IPS-18c (cell line): Measurements from ENCODE around the gene ABCC2.
"Not testable (repeated sequence)": the region's sequence is repeated elsewhere in the genome, so short reads cannot be mapped to it uniquely, and the experiment has no call there.

ENCODE experiments used
- H3K4me3 ChIP-seq: 2 replicates; pipeline ENCODE4 v1.7.0; 2013; ENCODE audit warnings: low read depth, mild to moderate bottlenecking, low read length, moderate library complexity; ENCODE audit not compliant: insufficient read depth
- H3K9me3 ChIP-seq: one replicate; pipeline ENCODE4 v1.6.1; 2013; ENCODE audit warnings: mild to moderate bottlenecking, low read length, moderate library complexity; ENCODE audit not compliant: control insufficient read depth, insufficient read depth

ABCC2 gene

DNA sequence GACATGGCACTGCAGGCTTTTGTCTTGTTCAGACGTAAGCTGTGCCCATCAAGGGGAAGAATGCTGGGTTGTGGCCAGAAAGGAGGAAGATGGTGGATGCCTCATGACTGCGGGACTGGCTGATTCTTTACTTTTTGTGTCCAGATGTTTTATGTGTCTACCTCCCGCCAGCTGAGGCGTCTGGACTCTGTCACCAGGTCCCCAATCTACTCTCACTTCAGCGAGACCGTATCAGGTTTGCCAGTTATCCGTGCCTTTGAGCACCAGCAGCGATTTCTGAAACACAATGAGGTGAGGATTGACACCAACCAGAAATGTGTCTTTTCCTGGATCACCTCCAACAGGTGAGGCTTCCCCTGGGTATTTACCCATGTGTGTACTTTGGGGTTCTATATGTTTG lies 53.5 kb downstream of the ABCC2 start:
- Histone ChIP-seq H3K9me3 (no peaks in the 10 kb centered on the region), H3K4me3 (no peak overlapping the region)

DNA sequence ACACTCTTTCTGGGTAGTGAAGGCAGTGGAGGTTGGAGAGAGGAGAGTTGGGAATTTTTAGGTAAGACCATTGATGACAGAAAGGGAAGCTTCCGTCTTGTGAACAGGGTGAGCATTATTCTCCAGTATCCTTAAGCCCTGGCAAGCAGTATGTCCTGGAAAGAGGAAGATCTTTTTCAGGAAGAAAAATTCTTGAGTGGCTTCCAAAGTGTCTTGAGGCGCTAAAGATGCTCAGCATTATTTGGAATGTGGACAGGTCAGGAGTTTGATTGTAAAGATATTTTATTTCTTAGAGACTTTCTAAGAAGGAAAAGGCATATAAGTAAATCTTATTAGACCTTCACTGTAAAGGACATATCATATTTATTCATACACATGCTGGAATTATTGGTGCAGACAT lies 54.3 kb downstream of the ABCC2 start:
- no peak overlapping the region for H3K4me3 ChIP-seq
- H3K9me3 ChIP-seq = no peaks in the 10 kb centered on the region

DNA sequence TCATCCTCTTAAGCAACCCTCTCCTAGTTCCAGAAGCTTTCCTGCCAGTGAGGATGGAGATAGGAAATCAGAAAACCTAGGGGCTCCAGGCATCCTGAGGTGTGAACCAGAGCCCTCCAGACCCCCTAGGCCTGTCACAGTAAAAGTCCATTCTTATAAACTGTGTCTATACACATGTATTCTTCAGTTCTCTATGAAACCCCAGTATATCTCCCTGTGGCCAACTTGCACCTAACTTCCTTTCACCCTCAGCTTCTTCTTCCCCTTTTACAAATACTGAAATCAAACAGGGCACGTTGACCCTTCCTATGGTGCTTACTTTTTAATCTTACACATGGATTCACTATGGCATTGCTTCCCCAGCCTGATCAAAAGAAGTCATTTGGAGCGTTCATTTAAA lies 58.4 kb downstream of the ABCC2 start:
- not testable (repeated sequence) for H3K4me3 ChIP-seq, H3K9me3 ChIP-seq

- Histone ChIP-seq H3K9me3 (no peaks in the 10 kb centered on the region), H3K4me3 (no peak overlapping the region)
These were observed 59.3 kb downstream of the ABCC2 start for GRCh38 chr10:99841746-99842145.

DNA sequence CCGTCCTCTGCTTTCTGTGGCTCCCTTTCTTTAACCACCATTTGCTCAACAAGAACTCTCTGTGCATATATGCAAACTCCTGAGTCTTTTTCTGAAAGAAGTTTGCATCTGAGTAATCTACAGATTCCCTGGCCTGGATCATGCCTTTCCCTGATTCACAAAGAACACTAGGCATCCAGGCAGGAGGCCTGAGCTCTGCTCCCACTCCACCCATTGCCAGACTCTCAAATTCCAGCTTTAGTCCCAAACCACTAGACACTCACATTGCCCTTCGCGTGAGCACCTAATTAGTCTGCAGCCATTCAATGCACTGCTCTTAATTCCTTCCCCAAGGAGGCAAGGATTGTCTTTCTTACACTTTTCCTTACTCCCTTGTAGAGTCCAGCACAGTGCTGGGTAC lies 60.9 kb downstream of the ABCC2 start:
- Histone ChIP-seq H3K9me3 (no peaks in the 10 kb centered on the region), H3K4me3 (no peak overlapping the region)

DNA sequence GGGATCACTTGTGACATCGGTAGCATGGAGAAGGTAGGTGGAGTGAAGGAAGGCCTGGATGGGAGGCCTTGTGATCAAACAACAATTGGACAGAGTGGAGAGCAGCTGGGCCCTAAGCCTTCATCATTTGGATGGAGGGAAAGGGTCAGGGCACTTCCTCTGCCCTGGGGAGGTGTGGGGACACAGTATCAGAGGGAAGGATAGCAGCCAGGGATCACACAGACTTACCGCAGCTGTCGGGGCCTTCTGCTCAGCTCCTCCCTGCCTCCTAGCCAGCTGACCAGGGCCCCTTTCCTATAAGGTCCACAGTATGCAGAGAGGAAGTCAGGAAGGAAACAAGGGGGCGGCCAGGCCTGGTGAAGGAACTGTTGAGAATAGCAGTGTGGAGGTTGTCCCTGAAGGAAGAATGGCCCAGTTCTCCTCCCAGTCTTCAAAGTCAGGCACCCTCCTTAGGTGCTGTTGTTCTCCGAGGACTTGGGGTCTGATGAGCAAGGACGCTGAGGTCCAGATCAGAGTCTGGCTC lies 62.1 kb downstream of the ABCC2 start:
- no peak overlapping the region for H3K4me3 ChIP-seq

DNA sequence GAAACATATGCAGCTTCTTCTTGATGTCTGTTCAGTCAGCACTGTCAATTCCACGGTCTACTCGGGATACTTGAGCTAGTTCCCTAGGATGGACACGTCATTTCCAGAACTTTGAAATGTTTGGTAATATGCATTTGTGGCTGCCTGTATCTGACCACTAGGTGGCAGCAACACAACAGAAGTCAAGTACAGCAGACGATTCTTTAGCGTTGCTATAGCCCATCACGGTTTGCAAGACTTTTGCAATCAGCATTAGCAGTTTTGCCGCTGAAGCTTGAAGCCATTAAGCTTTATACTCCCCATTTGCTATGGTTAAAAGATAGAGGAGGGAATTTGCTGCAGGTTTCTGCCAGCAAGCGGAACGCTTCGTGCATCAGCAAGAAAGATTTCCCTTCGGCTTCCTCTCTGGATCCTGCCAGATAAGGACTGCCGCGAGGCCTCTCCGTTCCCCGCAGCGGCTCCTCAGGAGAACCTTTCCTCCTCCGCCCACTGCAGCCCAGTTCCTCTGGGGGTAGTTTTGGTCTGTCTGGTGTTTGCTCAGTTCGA lies 63.5 kb downstream of the ABCC2 start:
- Histone ChIP-seq H3K4me3 (no peak overlapping the region; the same call in 1 of the 2 replicates), H3K9me3 (no peaks in the 10 kb centered on the region)

More for the DNA sequence above, 62.1 kb downstream of the ABCC2 start:
- H3K9me3 ChIP-seq = no peaks in the 10 kb centered on the region

DNA sequence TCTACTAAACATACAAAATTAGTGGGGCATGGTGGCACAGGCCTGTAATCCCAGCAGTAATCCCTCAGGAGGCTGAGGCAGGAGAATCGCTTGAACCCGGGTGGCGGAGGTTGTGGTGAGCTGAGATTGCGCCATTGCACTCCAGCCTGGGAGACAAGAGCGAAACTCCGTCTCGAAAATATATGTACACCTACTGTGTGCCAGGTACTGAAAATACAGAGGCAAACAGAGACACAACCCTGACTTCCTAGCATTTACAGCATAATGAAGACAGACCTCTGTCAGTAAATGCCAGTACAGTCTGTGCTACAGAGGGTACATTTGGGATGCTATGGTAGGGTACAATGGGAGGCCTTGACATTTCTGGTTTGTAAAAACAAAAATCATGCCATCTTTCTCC lies 66.6 kb downstream of the ABCC2 start:
- H3K4me3 ChIP-seq = no peak overlapping the region

DNA sequence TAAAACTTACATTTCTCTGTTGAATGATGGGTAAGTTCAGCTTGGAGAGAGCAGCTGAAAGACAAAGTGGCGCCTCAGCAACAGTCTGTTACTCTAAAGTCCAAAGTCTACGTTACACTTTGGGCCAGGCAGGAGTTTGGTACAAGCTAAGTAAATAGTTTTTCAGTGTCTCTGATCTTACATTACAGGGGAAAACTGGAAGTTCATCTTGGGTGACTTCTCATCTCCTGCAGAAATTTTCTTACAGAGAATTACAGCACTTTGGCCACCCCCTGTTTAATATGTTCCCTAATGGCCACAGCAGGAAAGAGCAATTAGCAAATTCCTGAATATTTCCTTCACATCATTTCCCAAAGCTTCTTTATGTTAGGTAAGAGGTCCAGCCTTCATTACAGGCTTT lies 67.1 kb downstream of the ABCC2 start:
- no peaks in the 10 kb centered on the region for H3K9me3 ChIP-seq
- no peak overlapping the region for H3K4me3 ChIP-seq

More for the DNA sequence above, 66.6 kb downstream of the ABCC2 start:
- no peaks in the 10 kb centered on the region for H3K9me3 ChIP-seq

- no peaks in the 10 kb centered on the region for H3K9me3 ChIP-seq
- no peak overlapping the region for H3K4me3 ChIP-seq
These were observed 67.8 kb downstream of the ABCC2 start for GRCh38 chr10:99850021-99850766.

- H3K4me3 ChIP-seq = no peak overlapping the region
These were observed 68.4 kb downstream of the ABCC2 start for GRCh38 chr10:99850767-99851340.

DNA sequence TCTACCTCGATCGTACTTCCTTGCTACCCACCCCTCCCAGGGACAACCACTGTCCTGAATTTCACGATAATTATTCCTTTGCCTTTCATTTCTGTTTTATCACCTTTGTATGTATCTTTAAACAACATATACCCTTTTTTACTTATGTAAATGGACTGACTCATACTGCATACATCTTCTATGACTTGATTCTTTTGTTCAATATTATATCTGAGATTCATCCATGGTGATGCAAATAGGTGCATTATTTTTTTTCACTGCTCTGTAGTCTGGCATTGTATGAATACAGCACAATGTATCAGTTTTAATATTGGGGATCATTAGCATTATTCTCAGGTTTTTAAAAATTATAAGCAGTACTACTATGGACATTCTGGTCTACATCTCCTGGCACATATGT lies 69.4 kb downstream of the ABCC2 start:
- no peak overlapping the region for H3K4me3 ChIP-seq
- no peaks in the 10 kb centered on the region for H3K9me3 ChIP-seq

More at GRCh38 chr10:99850767-99851340, 68.4 kb downstream of the ABCC2 start:
- H3K9me3 ChIP-seq = no peaks in the 10 kb centered on the region

GRCh38 chr10:99852481-99853213 lies 70.2 kb downstream of the ABCC2 start:
- Histone ChIP-seq H3K4me3 (no peak overlapping the region), H3K9me3 (no peaks in the 10 kb centered on the region)

- Histone ChIP-seq H3K4me3 (no peak overlapping the region), H3K9me3 (no peaks in the 10 kb centered on the region)
These were observed 71.2 kb downstream of the ABCC2 start for GRCh38 chr10:99853655-99854054.

- Histone ChIP-seq H3K4me3 (no peak overlapping the region), H3K9me3 (no peaks in the 10 kb centered on the region)
These were observed 72.4 kb downstream of the ABCC2 start for GRCh38 chr10:99854860-99855259.

GRCh38 chr10:99855479-99856071 lies 73.1 kb downstream of the ABCC2 start:
- Histone ChIP-seq H3K9me3 (no peaks in the 10 kb centered on the region), H3K4me3 (no peak overlapping the region)

DNA sequence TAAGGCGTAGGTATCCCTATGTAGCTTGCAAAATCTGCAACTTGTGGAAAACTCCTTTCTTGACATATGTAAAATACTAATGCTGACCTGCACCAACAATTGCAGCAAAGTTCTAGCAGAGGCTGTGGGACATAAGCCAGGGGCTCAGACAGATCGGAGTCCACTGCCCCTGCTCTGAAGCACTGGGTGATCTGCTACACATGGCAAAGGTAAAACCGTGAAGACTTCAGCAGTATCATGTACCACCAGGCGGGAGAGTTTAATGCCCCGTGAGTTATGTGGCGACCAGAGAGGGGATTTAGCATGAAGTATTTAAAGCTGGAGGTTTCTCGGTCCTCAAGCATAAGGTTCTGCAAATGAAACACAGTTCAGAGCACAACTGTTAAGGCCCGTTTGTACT lies 76.4 kb downstream of the ABCC2 start:
- no peak overlapping the region for H3K4me3 ChIP-seq

More for the DNA sequence above, 76.4 kb downstream of the ABCC2 start:
- no peaks in the 10 kb centered on the region for H3K9me3 ChIP-seq
